HepG2 (cell line): ENCODE measurements around the gene TMEM221. TPM values are rescaled to one million over a fixed set of nuclear protein-coding genes. Genes with fewer than 3 reads are reported as not detected.

Source experiments
- ARNTL ChIP-seq: sonication (generic); formaldehyde crosslinking; IDR thresholded peaks from 2 replicates; pipeline ENCODE4 v1.4.0; 2020; ENCODE audit warnings: mild to moderate bottlenecking, missing genetic modification reagents
- ETV5 ChIP-seq: IDR thresholded peaks from 2 replicates; pipeline ENCODE4 v1.6.1; 2018; ENCODE audit warnings: missing biosample characterization, missing genetic modification reagents, inconsistent platforms, borderline replicate concordance
- GABPB1 ChIP-seq: IDR thresholded peaks from 2 replicates; pipeline ENCODE4 v1.6.1; 2016; ENCODE audit warnings: mild to moderate bottlenecking, missing genetic modification reagents, moderate library complexity, missing compliant biosample characterization
- HOXA5 ChIP-seq: sonication (generic); formaldehyde crosslinking; IDR thresholded peaks from 2 replicates; pipeline ENCODE4 v1.4.0; 2020; ENCODE audit warnings: missing genetic modification reagents
- KDM5A ChIP-seq: fragments of 200-600 bp; sonication (generic); IDR thresholded peaks from 2 replicates; pipeline ENCODE4 v1.7.0; 2018; ENCODE audit warnings: antibody characterized with exemption, mild to moderate bottlenecking, low read length, borderline replicate concordance
- KMT2B ChIP-seq: IDR thresholded peaks from 2 replicates; pipeline ENCODE4 v1.6.1; 2016; ENCODE audit warnings: missing genetic modification reagents, missing compliant biosample characterization
- MEF2D ChIP-seq: sonication (generic); formaldehyde crosslinking; IDR thresholded peaks from 2 replicates; pipeline ENCODE4 v1.5.1; 2020; ENCODE audit warnings: mild to moderate bottlenecking, missing genetic modification reagents
- NAIF1 ChIP-seq: sonication (generic); formaldehyde crosslinking; IDR thresholded peaks from 2 replicates; pipeline ENCODE4 v1.5.0; 2020; ENCODE audit warnings: mild to moderate bottlenecking, missing genetic modification reagents, borderline replicate concordance
- NFKBIZ ChIP-seq: IDR thresholded peaks from 2 replicates; pipeline ENCODE4 v1.6.1; 2018; ENCODE audit warnings: missing genetic modification reagents, missing compliant biosample characterization
- PHF8 ChIP-seq: sonication (generic); formaldehyde crosslinking; IDR thresholded peaks from 2 replicates; pipeline ENCODE4 v1.5.0; 2020; ENCODE audit warnings: missing genetic modification reagents
- PITX1 ChIP-seq: sonication (generic); formaldehyde crosslinking; IDR thresholded peaks from 2 replicates; pipeline ENCODE4 v1.5.1; 2020; ENCODE audit warnings: mild to moderate bottlenecking, missing genetic modification reagents
- REXO4 ChIP-seq: sonication (generic); formaldehyde crosslinking; IDR thresholded peaks from 2 replicates; pipeline ENCODE4 v1.8.0; 2022; ENCODE audit warnings: missing genetic modification reagents, mild to moderate bottlenecking, borderline replicate concordance
- SIN3A ChIP-seq: IDR thresholded peaks from 2 replicates; pipeline ENCODE4 v1.6.1; 2011; ENCODE audit warnings: low read depth, mild to moderate bottlenecking, control low read depth, low read length, borderline replicate concordance
- TOPORS ChIP-seq: sonication (generic); formaldehyde crosslinking; IDR thresholded peaks from 2 replicates; pipeline ENCODE4 v1.8.0; 2023; ENCODE audit warnings: mild to moderate bottlenecking, missing genetic modification reagents
- ZNF337 ChIP-seq: sonication (generic); formaldehyde crosslinking; IDR thresholded peaks from 2 replicates; pipeline ENCODE4 v1.5.1; 2020; ENCODE audit warnings: missing genetic modification reagents, low read depth, mild to moderate bottlenecking, borderline replicate concordance
- ZNF33B ChIP-seq: sonication (generic); formaldehyde crosslinking; IDR thresholded peaks from 2 replicates; pipeline ENCODE4 v1.5.1; 2020; ENCODE audit warnings: mild to moderate bottlenecking, missing genetic modification reagents
- ZNF709 ChIP-seq: sonication (generic); formaldehyde crosslinking; IDR thresholded peaks from 2 replicates; pipeline ENCODE4 v1.5.0; 2020; ENCODE audit warnings: mild to moderate bottlenecking, missing genetic modification reagents
- ZNF891 ChIP-seq: sonication (generic); formaldehyde crosslinking; IDR thresholded peaks from 2 replicates; pipeline ENCODE4 v1.5.0; 2020; ENCODE audit warnings: mild to moderate bottlenecking, missing genetic modification reagents
- polyA plus RNA-seq, 8 experiments: library from polyadenylated mRNA; depleted of rRNA in 3 of 8; stranded (reverse) in 7 of 8; unstranded in 1 of 8; fragments of >200 nt; fragmentation: Illumina TruSeq in 4 of 8; extraction: Trizol in 4 of 8; gene quantifications; 2 replicates each; pipeline versions ENCODE4 v1.2.1 to v1.2.3, GENCODE V29; 2011 to 2016; ENCODE audit warnings: low read depth in 4 of 8, missing spikeins in 1 of 8, mixed read lengths in 1 of 8; ENCODE audit not compliant: insufficient read depth in 1 of 8
- total RNA-seq, 5 experiments: library from RNA; depleted of rRNA; stranded (reverse); fragments of >200 nt; fragmentation: Illumina TruSeq; extraction: Trizol; gene quantifications; 2 replicates each; pipeline ENCODE4 v1.2.3, GENCODE V29; 2016; ENCODE audit warnings: low read depth in 1 of 5
- TF ChIP-seq, protein P1 (sequence below): sonication (generic); formaldehyde crosslinking; conservative IDR thresholded peaks from 2 replicates; pipeline ENCODE4 v1.5.0; 2020; ENCODE audit warnings: missing genetic modification reagents
- TF ChIP-seq, protein P2 (sequence below): sonication (generic); formaldehyde crosslinking; IDR thresholded peaks from 2 replicates; pipeline ENCODE4 v1.4.0; 2020; ENCODE audit warnings: missing genetic modification reagents
- TF ChIP-seq, protein P3 (sequence below): sonication (generic); formaldehyde crosslinking; IDR thresholded peaks from 2 replicates; pipeline ENCODE4 v1.5.0; 2020; ENCODE audit warnings: mild to moderate bottlenecking, missing genetic modification reagents, borderline replicate concordance

Gene TMEM221
- total and polyA plus RNA-seq, 2 of the 13 experiments (the other 11 are each of a cell fraction or from before 2014, with no cell fraction given), result 0.33 to 0.77 TPM

DNA sequence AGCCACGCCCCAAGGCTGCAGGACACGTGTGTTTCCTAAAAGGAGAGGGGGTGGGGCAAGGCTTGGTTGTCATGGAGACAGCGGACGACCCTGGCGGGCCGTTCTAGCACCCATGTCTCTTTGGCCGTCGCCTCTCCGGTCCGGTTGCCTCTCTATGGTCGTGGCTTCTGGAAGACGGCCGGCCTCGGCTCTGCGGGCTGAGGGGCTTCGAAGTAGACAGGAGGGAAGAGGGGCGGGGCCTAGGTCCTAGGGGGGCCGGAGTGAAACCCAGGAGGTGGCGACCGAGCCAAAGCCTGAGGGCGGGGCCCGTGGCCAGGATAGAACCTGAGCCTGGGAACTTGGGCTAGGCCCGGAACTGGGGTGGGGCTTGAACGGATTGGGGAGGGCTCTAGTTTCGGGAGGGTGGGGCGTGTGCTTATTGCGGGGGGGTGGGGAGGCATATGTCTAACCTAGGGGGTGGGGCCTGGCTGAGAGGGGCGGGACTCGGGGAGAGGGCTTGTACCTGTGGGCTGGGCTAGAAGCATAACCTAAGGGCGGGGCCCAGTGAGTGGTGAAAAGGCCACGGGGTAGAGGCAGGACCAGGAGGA lies 21.1 kb upstream of the TMEM221 start (continued):
- TF ChIP-seq, protein P1, sequence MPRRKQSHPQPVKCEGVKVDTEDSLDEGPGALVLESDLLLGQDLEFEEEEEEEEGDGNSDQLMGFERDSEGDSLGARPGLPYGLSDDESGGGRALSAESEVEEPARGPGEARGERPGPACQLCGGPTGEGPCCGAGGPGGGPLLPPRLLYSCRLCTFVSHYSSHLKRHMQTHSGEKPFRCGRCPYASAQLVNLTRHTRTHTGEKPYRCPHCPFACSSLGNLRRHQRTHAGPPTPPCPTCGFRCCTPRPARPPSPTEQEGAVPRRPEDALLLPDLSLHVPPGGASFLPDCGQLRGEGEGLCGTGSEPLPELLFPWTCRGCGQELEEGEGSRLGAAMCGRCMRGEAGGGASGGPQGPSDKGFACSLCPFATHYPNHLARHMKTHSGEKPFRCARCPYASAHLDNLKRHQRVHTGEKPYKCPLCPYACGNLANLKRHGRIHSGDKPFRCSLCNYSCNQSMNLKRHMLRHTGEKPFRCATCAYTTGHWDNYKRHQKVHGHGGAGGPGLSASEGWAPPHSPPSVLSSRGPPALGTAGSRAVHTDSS (CRISPR knock-in tag), result no peak
- no peak for TF ChIP-seq MEF2D (CRISPR knock-in tag)
- no peak for TF ChIP-seq ZNF33B (CRISPR knock-in tag)
- TF ChIP-seq NAIF1 (CRISPR knock-in tag), result no peak
- TF ChIP-seq ETV5 (CRISPR knock-in tag), result peak; percentile 23; the same call in 1 of the 2 replicates
- TF ChIP-seq, protein P2, sequence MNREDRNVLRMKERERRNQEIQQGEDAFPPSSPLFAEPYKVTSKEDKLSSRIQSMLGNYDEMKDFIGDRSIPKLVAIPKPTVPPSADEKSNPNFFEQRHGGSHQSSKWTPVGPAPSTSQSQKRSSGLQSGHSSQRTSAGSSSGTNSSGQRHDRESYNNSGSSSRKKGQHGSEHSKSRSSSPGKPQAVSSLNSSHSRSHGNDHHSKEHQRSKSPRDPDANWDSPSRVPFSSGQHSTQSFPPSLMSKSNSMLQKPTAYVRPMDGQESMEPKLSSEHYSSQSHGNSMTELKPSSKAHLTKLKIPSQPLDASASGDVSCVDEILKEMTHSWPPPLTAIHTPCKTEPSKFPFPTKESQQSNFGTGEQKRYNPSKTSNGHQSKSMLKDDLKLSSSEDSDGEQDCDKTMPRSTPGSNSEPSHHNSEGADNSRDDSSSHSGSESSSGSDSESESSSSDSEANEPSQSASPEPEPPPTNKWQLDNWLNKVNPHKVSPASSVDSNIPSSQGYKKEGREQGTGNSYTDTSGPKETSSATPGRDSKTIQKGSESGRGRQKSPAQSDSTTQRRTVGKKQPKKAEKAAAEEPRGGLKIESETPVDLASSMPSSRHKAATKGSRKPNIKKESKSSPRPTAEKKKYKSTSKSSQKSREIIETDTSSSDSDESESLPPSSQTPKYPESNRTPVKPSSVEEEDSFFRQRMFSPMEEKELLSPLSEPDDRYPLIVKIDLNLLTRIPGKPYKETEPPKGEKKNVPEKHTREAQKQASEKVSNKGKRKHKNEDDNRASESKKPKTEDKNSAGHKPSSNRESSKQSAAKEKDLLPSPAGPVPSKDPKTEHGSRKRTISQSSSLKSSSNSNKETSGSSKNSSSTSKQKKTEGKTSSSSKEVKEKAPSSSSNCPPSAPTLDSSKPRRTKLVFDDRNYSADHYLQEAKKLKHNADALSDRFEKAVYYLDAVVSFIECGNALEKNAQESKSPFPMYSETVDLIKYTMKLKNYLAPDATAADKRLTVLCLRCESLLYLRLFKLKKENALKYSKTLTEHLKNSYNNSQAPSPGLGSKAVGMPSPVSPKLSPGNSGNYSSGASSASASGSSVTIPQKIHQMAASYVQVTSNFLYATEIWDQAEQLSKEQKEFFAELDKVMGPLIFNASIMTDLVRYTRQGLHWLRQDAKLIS (CRISPR knock-in tag), result no peak
- peak; percentile 29; the same call in 1 of the 2 replicates for TF ChIP-seq GABPB1 (CRISPR knock-in tag)
- TF ChIP-seq NFKBIZ (CRISPR knock-in tag), result no peak
- TF ChIP-seq ZNF891 (CRISPR knock-in tag), result no peak
- no peak for TF ChIP-seq KMT2B
- TF ChIP-seq SIN3A, result peak; percentile 83
- TF ChIP-seq ZNF337 (CRISPR knock-in tag), result no peak
- no peak for TF ChIP-seq ARNTL
- 0 out of 2 replicates have a peak, but pooled peaks have one; percentile 8 for TF ChIP-seq PITX1 (CRISPR knock-in tag)
- TF ChIP-seq, protein P3, sequence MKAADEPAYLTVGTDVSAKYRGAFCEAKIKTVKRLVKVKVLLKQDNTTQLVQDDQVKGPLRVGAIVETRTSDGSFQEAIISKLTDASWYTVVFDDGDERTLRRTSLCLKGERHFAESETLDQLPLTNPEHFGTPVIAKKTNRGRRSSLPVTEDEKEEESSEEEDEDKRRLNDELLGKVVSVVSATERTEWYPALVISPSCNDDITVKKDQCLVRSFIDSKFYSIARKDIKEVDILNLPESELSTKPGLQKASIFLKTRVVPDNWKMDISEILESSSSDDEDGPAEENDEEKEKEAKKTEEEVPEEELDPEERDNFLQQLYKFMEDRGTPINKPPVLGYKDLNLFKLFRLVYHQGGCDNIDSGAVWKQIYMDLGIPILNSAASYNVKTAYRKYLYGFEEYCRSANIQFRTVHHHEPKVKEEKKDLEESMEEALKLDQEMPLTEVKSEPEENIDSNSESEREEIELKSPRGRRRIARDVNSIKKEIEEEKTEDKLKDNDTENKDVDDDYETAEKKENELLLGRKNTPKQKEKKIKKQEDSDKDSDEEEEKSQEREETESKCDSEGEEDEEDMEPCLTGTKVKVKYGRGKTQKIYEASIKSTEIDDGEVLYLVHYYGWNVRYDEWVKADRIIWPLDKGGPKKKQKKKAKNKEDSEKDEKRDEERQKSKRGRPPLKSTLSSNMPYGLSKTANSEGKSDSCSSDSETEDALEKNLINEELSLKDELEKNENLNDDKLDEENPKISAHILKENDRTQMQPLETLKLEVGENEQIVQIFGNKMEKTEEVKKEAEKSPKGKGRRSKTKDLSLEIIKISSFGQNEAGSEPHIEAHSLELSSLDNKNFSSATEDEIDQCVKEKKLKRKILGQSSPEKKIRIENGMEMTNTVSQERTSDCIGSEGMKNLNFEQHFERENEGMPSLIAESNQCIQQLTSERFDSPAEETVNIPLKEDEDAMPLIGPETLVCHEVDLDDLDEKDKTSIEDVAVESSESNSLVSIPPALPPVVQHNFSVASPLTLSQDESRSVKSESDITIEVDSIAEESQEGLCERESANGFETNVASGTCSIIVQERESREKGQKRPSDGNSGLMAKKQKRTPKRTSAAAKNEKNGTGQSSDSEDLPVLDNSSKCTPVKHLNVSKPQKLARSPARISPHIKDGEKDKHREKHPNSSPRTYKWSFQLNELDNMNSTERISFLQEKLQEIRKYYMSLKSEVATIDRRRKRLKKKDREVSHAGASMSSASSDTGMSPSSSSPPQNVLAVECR (CRISPR knock-in tag), result peak; percentile 74
- TF ChIP-seq REXO4 (CRISPR knock-in tag), result no peak
- TF ChIP-seq TOPORS (CRISPR knock-in tag), result no peak
- TF ChIP-seq PHF8 (CRISPR knock-in tag), result peak; percentile 50
- no peak for TF ChIP-seq ZNF709 (CRISPR knock-in tag)
- TF ChIP-seq HOXA5, result peak; percentile 54; the same call in 1 of the 2 replicates
- TF ChIP-seq KDM5A, result 0 out of 2 replicates have a peak, but pooled peaks have one; percentile 29
